MM.1S (cell line): ENCODE data around the gene GPT2.

ENCODE experiments used
- EZH2 ChIP-seq: fragments of 300-600 bp; sonication (generic); optimal IDR thresholded peaks from 2 replicates; pipeline ENCODE3; 2017; ENCODE audit warnings: low read depth, mild to moderate bottlenecking, antibody characterized with exemption, low read length, mixed read lengths
- TF ChIP-seq, protein P1 (sequence below): fragments of 300-600 bp; sonication (generic); IDR thresholded peaks from 2 replicates; pipeline ENCODE4 v1.5.1; 2016; ENCODE audit warnings: antibody characterized with exemption, low read length, mixed read lengths

DNA sequence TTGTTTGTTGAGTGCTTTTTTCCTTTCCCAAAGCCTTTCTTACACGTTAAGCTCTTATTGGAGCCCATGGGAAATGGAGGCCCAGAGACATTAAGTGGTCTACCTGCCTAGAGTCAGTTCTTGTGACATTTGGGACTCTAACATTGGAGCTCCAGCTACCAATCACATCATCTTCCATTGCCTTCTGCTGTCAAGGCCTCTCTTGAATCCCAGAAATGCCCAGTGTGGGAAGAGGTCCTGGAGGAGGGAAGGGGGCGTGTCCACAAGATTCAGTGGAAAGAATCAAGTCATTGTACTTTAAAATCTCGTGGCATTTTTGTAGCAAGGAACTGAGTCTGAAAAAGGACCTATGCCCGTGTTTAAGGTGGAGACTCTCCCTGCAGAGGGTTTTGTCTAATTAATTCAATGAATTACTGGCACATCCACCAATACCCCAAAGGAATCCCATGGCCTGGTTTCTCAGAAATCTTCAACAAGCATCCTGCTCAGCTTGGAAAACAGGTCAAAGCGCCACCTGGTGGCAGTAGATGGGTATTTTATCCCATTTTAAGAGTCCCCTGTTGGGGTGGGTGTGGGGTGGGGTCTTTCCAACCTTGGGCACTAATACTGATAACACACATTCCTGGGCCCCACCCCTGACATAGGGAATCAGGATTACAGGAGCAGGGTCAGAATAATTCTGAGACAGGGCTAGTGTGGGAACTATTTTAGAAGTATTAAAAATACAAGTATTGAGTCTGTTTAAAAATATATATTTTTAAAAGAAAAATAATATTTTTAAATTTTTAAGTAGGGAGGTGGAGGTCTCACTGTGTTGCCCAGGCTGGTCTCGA lies 24.6 kb downstream of the GPT2 start:
- TF ChIP-seq, protein P1, sequence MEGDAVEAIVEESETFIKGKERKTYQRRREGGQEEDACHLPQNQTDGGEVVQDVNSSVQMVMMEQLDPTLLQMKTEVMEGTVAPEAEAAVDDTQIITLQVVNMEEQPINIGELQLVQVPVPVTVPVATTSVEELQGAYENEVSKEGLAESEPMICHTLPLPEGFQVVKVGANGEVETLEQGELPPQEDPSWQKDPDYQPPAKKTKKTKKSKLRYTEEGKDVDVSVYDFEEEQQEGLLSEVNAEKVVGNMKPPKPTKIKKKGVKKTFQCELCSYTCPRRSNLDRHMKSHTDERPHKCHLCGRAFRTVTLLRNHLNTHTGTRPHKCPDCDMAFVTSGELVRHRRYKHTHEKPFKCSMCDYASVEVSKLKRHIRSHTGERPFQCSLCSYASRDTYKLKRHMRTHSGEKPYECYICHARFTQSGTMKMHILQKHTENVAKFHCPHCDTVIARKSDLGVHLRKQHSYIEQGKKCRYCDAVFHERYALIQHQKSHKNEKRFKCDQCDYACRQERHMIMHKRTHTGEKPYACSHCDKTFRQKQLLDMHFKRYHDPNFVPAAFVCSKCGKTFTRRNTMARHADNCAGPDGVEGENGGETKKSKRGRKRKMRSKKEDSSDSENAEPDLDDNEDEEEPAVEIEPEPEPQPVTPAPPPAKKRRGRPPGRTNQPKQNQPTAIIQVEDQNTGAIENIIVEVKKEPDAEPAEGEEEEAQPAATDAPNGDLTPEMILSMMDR: peak; percentile 57
- no peak for TF ChIP-seq EZH2
